Neural progenitor cell (in vitro differentiated cells): ENCODE measurements around the gene FAM193B.

Experiments used
- CTCF ChIP-seq: fragments of 200-600 bp; sonication (generic); IDR thresholded peaks from 2 replicates; pipeline ENCODE4 v1.5.1; 2017; ENCODE audit warnings: antibody characterized with exemption, mild to moderate bottlenecking
- EZH2 ChIP-seq: fragments of 200-600 bp; sonication (generic); IDR thresholded peaks from 2 replicates; pipeline ENCODE4 v1.6.1; 2017; ENCODE audit warnings: antibody characterized with exemption, mild to moderate bottlenecking, moderate library complexity
- EZH2phosphoT487 ChIP-seq: fragments of 200-600 bp; sonication (generic); IDR thresholded peaks from 2 replicates; pipeline ENCODE4 v1.6.1; 2017; ENCODE audit warnings: antibody characterized with exemption

DNA sequence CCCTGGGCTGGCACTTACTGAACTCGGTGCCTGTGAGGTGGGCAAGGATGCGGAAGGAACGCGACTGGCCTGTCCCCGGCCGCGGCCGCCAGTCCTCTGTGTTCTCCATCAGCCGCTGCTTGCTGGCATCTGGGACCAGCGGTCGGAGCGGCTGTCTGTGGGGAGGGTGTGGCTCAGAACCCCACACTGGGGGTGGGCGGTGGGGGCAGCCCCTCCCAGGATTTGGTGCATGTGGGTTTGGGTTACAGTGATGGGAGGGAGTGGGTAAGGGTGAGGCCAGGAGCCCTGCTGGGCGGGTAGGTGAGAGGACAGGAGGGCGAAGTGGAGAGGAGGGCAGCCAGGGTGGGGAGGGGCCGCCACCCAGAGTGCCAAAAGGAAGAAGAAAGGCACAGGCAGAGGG lies 63.4 kb downstream of the FAM193B start:
- TF ChIP-seq CTCF (no peak), EZH2 (no peak), EZH2phosphoT487 (no peak)
